Smooth muscle cell of trachea (primary cell): Measurements from ENCODE around the gene CATSPERB. TPM values are rescaled to one million over a fixed set of nuclear protein-coding genes. Genes with fewer than 3 reads are reported as not detected.

ENCODE experiments used
- total RNA-seq: library from RNA; depleted of rRNA; stranded (reverse); fragments of >200 nt; gene quantifications from 2 replicates; pipeline ENCODE4 v1.2.1, GENCODE V29; 2014

Gene CATSPERB, protein sequence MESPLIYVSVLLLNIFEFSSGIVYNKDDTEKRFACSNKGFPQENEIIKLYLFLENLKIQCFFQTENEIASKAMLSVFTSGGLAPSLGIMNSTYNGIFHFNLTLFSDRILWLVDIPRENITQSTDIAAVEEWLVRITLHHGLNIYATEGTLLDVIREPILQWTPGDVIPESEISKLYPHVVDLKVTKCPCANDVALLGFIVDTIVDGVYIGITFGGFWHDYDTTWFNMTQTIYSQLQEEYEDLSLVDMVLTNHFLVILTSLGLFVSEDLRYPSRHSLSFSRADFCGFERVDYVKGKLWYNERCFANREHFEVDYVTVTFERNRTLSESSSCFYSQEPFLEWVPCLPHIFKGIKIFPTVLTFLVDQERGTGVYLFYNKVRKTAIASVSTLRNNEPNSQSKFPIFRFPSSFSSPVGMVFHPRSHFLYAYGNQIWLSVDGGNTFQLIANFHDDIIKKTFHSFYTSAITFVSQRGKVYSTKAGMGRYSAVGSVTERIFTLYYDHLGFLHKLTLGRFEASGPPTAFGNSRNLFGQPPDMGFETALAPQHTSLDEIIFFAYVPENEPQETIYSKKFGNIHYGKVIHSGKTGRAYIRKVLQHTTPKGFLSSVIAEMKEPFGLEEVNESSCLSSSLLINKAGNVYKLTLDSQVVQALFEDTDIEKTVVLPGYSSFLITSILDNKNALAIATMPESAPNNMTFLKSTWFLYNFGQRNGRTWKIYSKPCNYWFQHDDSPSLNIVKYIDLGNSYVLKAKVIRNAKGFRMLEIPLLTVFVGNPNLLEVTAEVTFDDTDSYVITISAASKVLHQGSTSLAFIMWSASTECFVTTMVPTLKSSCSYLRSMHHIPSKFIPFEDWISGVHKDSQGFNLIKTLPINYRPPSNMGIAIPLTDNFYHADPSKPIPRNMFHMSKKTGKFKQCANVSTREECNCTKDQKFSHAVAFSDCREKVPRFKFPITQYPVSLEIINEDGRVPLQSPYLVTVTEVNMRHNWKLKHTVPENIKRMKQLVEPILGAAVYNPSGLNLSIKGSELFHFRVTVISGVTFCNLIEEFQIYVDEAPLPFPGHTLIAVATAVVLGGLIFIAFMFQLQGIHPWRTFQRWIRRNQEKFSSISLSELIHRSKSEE
- total RNA-seq: not detected in 2 replicates

DNA sequence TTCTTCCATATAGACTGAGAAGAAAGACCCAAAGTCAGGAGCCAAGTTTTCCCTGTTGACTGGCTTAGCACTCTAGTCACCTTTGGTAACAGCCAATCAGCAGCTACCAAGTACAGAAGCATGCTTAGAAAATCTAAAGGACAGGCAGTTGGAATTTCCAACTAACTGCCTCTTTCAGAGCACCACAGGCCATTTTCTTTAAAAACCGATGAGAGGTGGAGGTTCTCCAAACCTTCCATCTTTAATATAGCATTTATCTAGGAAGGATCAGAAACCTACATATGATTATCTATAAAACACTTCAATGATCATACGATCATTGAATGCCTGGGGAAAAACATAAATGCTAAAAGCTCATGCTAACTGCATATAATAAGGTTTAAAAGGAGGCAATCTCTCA, at the start of gene CATSPERB:
Gene CATSPERB, minus strand, starts transcription at position 101 of the 400 bp plus-strand sequence. CDS start 2,607 bp downstream, outside the sequence.

Other genes starting within 250 kb of the CATSPERB start
- 50.0 and 66.8 TPM in 2 replicates for gene PPP4R3A, start 221.8 kb downstream of the CATSPERB start, total RNA-seq
- gene TC2N, start 135.4 kb upstream of the CATSPERB start, total RNA-seq: 0.29 and 1.2 TPM in 2 replicates
- gene FBLN5, start 215.6 kb upstream of the CATSPERB start, total RNA-seq: 49.5 and 52.9 TPM in 2 replicates